CD14-positive monocyte (primary cell): Measurements from ENCODE around the gene CTSO. TPM values are rescaled to one million over a fixed set of nuclear protein-coding genes. Genes with fewer than 3 reads are reported as not detected.

ENCODE experiments used
- DNase-seq, 3 donors: peaks; one replicate each; pipeline ENCODE4 v3.0.0-alpha.2; 2011 to 2022
- H2AFZ ChIP-seq: 2 replicates; pipeline ENCODE4 v1.6.0; 2012; ENCODE audit warnings: mild to moderate bottlenecking, low read depth, low read length, inconsistent platforms; ENCODE audit not compliant: insufficient read depth, poor library complexity, severe bottlenecking
- H3K27ac ChIP-seq, 2 donors: 1 replicate in 1 of 2; 2 replicates in 1 of 2; pipeline ENCODE4 v1.5.1; 2012 to 2013; ENCODE audit warnings: low read length in 2 of 2, control low read depth in 1 of 2, inconsistent platforms in 1 of 2, low read depth in 1 of 2, mild to moderate bottlenecking in 1 of 2
- H3K27me3 ChIP-seq, 2 donors: one replicate each; pipeline versions ENCODE4 v1.6.0 to v1.6.1; 2011 to 2013; ENCODE audit warnings: low read length in 2 of 2; ENCODE audit not compliant: control insufficient read depth in 2 of 2, insufficient read depth in 2 of 2
- H3K36me3 ChIP-seq, 2 donors: replicated peaks in 1 of 2; 1 replicate in 1 of 2; 2 replicates in 1 of 2; pipeline versions ENCODE4 v1.5.1 to v1.6.1; 2012 to 2013; ENCODE audit warnings: low read length in 2 of 2, control low read depth in 1 of 2, inconsistent platforms in 1 of 2, mild to moderate bottlenecking in 1 of 2; ENCODE audit not compliant: insufficient read depth in 2 of 2, control insufficient read depth in 1 of 2
- H3K4me1 ChIP-seq, 2 donors: 1 replicate in 1 of 2; 2 replicates in 1 of 2; pipeline versions ENCODE4 v1.5.1 to v1.6.1; 2012 to 2013; ENCODE audit warnings: low read length in 2 of 2, control low read depth in 1 of 2, inconsistent platforms in 1 of 2, mild to moderate bottlenecking in 1 of 2, moderate library complexity in 1 of 2; ENCODE audit not compliant: insufficient read depth in 2 of 2, control insufficient read depth in 1 of 2
- H3K4me2 ChIP-seq: replicated peaks from 2 replicates; pipeline ENCODE3; 2012; ENCODE audit warnings: low read length, moderate library complexity, mild to moderate bottlenecking; ENCODE audit not compliant: poor library complexity, severe bottlenecking; ENCODE audit errors: extremely low read depth
- H3K4me3 ChIP-seq, 3 experiments: fragments of 200-600 bp in 1 of 3; sonication (generic) in 1 of 3; replicated peaks in 1 of 3; 1 replicate in 2 of 3; 2 replicates in 1 of 3; pipeline ENCODE4 v1.5.1; 2011 to 2013; ENCODE audit warnings: low read length in 3 of 3, mild to moderate bottlenecking in 3 of 3, control low read depth in 2 of 3, low read depth in 2 of 3, inconsistent platforms in 1 of 3, moderate library complexity in 1 of 3
- H3K79me2 ChIP-seq: 2 replicates; pipeline ENCODE4 v1.6.0; 2012; ENCODE audit warnings: mild to moderate bottlenecking, control low read depth, inconsistent platforms, low read length, moderate library complexity; ENCODE audit not compliant: insufficient read depth
- H3K9ac ChIP-seq: 2 replicates; pipeline ENCODE4 v1.6.0; 2017; ENCODE audit warnings: low read length, mild to moderate bottlenecking; ENCODE audit not compliant: insufficient read depth, poor library complexity, severe bottlenecking
- H3K9me3 ChIP-seq, 2 donors: replicated peaks in 1 of 2; 1 replicate in 1 of 2; 2 replicates in 1 of 2; pipeline versions ENCODE4 v1.5.1 to v1.6.1; 2012 to 2013; ENCODE audit warnings: low read length in 2 of 2, control low read depth in 1 of 2; ENCODE audit not compliant: control insufficient read depth in 1 of 2, insufficient read depth in 1 of 2
- H4K20me1 ChIP-seq: 2 replicates; pipeline ENCODE4 v1.6.0; 2012; ENCODE audit warnings: mild to moderate bottlenecking, low read length, control low read depth, moderate library complexity; ENCODE audit not compliant: insufficient read depth
- H3K27ac Mint-ChIP-seq, 7 donors: one replicate each; pipeline ENCODE4 v1.8.0; 2020; ENCODE audit warnings: mild to moderate bottlenecking in 7 of 7, mixed read lengths in 7 of 7, moderate library complexity in 6 of 7, inconsistent platforms in 2 of 7
- H3K27me3 Mint-ChIP-seq, 3 donors: one replicate each; pipeline ENCODE4 v1.8.0; 2021 to 2022; ENCODE audit warnings: low read depth in 3 of 3, mild to moderate bottlenecking in 3 of 3, mixed read lengths in 3 of 3, moderate library complexity in 3 of 3, inconsistent platforms in 1 of 3
- H3K36me3 Mint-ChIP-seq, 2 donors: one replicate each; pipeline ENCODE4 v1.8.0; 2020; ENCODE audit warnings: mixed read lengths in 2 of 2, inconsistent platforms in 1 of 2, mild to moderate bottlenecking in 1 of 2
- H3K4me1 Mint-ChIP-seq: one replicate; pipeline ENCODE4 v1.8.0; 2020; ENCODE audit warnings: mild to moderate bottlenecking, mixed read lengths
- H3K4me3 Mint-ChIP-seq, 2 donors: one replicate each; pipeline ENCODE4 v1.8.0; 2020; ENCODE audit warnings: mild to moderate bottlenecking in 2 of 2, mixed read lengths in 2 of 2, moderate library complexity in 1 of 2
- H3K9me3 Mint-ChIP-seq, 7 donors: one replicate each; pipeline ENCODE4 v1.8.0; 2020 to 2022; ENCODE audit warnings: mixed read lengths in 7 of 7, mild to moderate bottlenecking in 6 of 7, moderate library complexity in 6 of 7, inconsistent platforms in 2 of 7
- WGBS: methylation state at CpG from one replicate; pipeline ENCODE4 v1.1.5; 2013; ENCODE audit warnings: missing lambda C conversion rate; ENCODE audit not compliant: insufficient coverage; 5-methylcytosine and 5-hydroxymethylcytosine counted together
- intact Hi-C, 2 donors: fragments of 100-400 bp; cut with micrococcal nuclease; formaldehyde crosslinking; loops; one replicate each; pipeline versions ENCODE4 v1.15.0 to v1.15.1; 2023
- polyA plus RNA-seq, 3 donors: library from polyadenylated mRNA; depleted of rRNA in 1 of 3; unstranded in 2 of 3; stranded (reverse) in 1 of 3; fragments of 300-500 nt in 2 of 3; fragments of >200 nt in 1 of 3; fragmentation: Illumina TruSeq in 2 of 3; gene quantifications; 1 replicate in 2 of 3; 2 replicates in 1 of 3; pipeline ENCODE4 v1.2.3, GENCODE V29; 2012 to 2021
- TF ChIP-seq, protein P1 (sequence below): fragments of 200-600 bp; IDR thresholded peaks from one replicate; pipeline ENCODE4 v1.8.0; 2022; ENCODE audit warnings: antibody characterized with exemption, mild to moderate bottlenecking

The CTSO gene
- polyA plus RNA-seq, 3 donors: 18.6 to 49.1 (median 44.7) TPM

DNA sequence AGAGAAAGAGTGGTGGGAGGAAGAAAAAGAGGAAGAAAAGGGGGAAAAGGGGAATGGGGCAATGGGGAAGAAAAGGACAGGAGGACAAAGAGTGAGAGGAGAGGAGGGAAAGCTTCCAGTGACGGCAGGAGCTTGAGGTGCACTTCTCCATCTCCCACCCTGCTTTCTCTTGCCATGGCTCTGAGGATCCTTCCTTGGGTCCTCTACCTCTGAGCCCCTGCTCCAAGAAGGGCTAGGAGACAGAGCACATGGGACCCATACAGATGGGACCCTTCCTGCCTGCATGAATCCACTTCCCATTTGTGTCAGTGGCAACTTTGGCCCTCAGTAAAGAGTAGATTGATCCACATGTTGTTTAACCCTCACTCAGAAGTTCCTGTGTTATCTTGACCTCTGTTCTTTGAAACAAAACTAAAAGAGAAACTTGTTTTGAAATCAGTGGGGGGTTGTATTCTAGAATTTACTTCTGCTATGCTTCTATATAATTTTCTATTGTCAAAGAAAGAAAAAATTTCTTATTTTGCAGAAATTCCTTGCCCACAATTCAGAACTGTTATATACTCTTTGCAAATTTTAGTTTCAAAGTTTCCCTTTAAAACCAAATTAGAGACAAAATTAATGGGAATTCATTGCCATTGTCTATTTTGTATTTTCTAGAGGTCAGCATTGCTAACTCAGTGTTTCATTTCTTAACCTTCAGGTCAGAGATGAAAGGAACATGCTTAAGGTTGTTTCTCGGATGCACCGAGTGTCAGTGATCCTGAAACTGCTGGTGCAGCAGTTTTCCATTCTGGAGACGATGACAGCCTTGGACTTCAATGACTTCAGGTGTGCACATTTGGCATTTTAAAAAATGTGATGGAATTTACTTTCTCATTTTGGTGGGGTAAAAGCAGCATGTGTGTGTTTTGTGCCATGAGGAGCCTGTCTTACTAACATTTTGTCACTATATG, 45.2 kb downstream of the CTSO start:
- WGBS: 90% methylated on average over 2 of the region's 4 CpGs
- no peaks in the 10 kb centered on the region for H3K27me3 Mint-ChIP-seq
- Histone ChIP-seq H3K4me1 (no peaks in the 10 kb centered on the region), H3K4me2 (no peak overlapping the region), H3K9ac (no peak overlapping the region), H3K4me3 (no peak overlapping the region), H3K79me2 (no peaks in the 10 kb centered on the region), H2AFZ (no peak overlapping the region), H3K27ac (no peak overlapping the region), H4K20me1 (no peaks in the 10 kb centered on the region), H3K9me3 (no peaks in the 10 kb centered on the region), H3K27me3 (no peaks in the 10 kb centered on the region), H3K36me3 (no peaks in the 10 kb centered on the region)
- DNase-seq: no peak
- H3K4me1 Mint-ChIP-seq: peaks cover 3% of the 10 kb centered on the region
- TF ChIP-seq, protein P1, sequence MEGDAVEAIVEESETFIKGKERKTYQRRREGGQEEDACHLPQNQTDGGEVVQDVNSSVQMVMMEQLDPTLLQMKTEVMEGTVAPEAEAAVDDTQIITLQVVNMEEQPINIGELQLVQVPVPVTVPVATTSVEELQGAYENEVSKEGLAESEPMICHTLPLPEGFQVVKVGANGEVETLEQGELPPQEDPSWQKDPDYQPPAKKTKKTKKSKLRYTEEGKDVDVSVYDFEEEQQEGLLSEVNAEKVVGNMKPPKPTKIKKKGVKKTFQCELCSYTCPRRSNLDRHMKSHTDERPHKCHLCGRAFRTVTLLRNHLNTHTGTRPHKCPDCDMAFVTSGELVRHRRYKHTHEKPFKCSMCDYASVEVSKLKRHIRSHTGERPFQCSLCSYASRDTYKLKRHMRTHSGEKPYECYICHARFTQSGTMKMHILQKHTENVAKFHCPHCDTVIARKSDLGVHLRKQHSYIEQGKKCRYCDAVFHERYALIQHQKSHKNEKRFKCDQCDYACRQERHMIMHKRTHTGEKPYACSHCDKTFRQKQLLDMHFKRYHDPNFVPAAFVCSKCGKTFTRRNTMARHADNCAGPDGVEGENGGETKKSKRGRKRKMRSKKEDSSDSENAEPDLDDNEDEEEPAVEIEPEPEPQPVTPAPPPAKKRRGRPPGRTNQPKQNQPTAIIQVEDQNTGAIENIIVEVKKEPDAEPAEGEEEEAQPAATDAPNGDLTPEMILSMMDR: no peak
- H3K4me3 Mint-ChIP-seq: no peak overlapping the region
- H3K9me3 Mint-ChIP-seq: peaks cover 0 to 5% (median 0%) of the 10 kb centered on the region in 7 donors
- H3K27ac Mint-ChIP-seq: no peak overlapping the region
- H3K36me3 Mint-ChIP-seq: no peaks in the 10 kb centered on the region
- intact Hi-C loops: no loop called here

DNA sequence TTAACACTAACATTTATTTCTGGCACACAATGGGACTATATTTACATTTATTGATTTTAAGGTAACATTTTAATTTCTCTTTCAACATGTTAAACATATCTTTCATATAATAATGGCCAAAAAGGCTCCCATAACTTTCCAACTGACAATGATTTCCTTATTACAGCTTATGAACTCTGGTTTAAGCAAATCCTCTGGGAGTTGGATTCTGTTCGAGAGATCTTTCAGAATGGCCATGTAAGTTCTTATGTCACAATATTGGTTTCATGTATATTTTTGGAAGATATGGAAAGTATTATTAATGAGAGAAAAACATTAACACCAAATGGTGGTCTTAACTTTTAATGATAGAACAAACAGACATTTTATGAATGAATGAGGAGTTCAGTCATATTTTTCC, 46.1 kb downstream of the CTSO start:
- Histone ChIP-seq H3K4me2 (no peak overlapping the region), H3K27ac (no peak overlapping the region)
- intact Hi-C loops: no loop called here

More for the DNA sequence above, 46.1 kb downstream of the CTSO start:
- Histone ChIP-seq H2AFZ (no peak overlapping the region), H3K27me3 (no peaks in the 10 kb centered on the region), H3K9ac (no peak overlapping the region), H4K20me1 (no peaks in the 10 kb centered on the region), H3K36me3 (no peaks in the 10 kb centered on the region), H3K4me3 (no peak overlapping the region), H3K79me2 (no peaks in the 10 kb centered on the region), H3K4me1 (no peaks in the 10 kb centered on the region), H3K9me3 (no peaks in the 10 kb centered on the region)
- Mint-ChIP-seq H3K9me3 (peaks cover 0 to 2% (median 0%) of the 10 kb centered on the region in 7 donors), H3K4me1 (peaks cover 3% of the 10 kb centered on the region), H3K27ac (no peak overlapping the region), H3K4me3 (no peak overlapping the region), H3K36me3 (no peaks in the 10 kb centered on the region), H3K27me3 (no peaks in the 10 kb centered on the region)
- DNase-seq: no peak
- WGBS: no CpG with 5 or more reads among the region's 1 CpG
- TF ChIP-seq, protein P1: no peak
